Adrenal gland (tissue), 12 donors: ENCODE data around the gene APCDD1. TPM values are rescaled to one million over a fixed set of nuclear protein-coding genes. Genes with fewer than 3 reads are reported as not detected.

Experiments
- DNase-seq, 7 donors: peaks; one replicate each; pipeline ENCODE4 v3.0.0-alpha.2; 2019 to 2020
- H3K27ac ChIP-seq, 5 donors: fragments of 200-600 bp; sonication (generic) in 4 of 5; 1 replicate in 3 of 5; 2 replicates in 2 of 5; pipeline versions ENCODE4 v1.5.1 to v1.8.0; 2016 to 2020; ENCODE audit warnings: mild to moderate bottlenecking in 1 of 5
- H3K27me3 ChIP-seq: fragments of 200-600 bp; 2 replicates; pipeline ENCODE4 v1.8.0; 2021
- H3K36me3 ChIP-seq, 2 donors: fragments of 200-600 bp; replicated peaks in 1 of 2; 1 replicate in 1 of 2; 2 replicates in 1 of 2; pipeline versions ENCODE4 v1.5.1 to v1.8.0; 2018 to 2022
- H3K4me1 ChIP-seq, 2 donors: fragments of 200-600 bp; replicated peaks in 1 of 2; 1 replicate in 1 of 2; 2 replicates in 1 of 2; pipeline versions ENCODE4 v1.5.1 to v1.8.0; 2018 to 2021
- H3K4me3 ChIP-seq, 4 donors: fragments of 200-600 bp; sonication (generic) in 3 of 4; one replicate each; pipeline ENCODE4 v1.5.1; 2016 to 2018
- H3K9me3 ChIP-seq, 3 donors: fragments of 200-600 bp; sonication (generic) in 1 of 3; replicated peaks in 1 of 3; 1 replicate in 2 of 3; 2 replicates in 1 of 3; pipeline versions ENCODE4 v1.5.1 to v1.8.0; 2016 to 2021
- POLR2A ChIP-seq, 2 donors: fragments of 450-650 bp; IDR thresholded peaks; one replicate each; pipeline ENCODE4 v1.6.1; 2017; ENCODE audit warnings: antibody characterized with exemption in 2 of 2, mild to moderate bottlenecking in 2 of 2, moderate library complexity in 1 of 2
- WGBS, 4 donors: extraction: QIAGEN DNeasy Blood & Tissue Kit in 2 of 4; methylation state at CpG; one replicate each; pipeline versions ENCODE4 v1.1.5 to v1.1.7; 2013 to 2017; 5-methylcytosine and 5-hydroxymethylcytosine counted together
- intact Hi-C, 2 donors: fragments of 100-400 bp; cut with DNase I; formaldehyde crosslinking; loops; one replicate each; pipeline versions ENCODE4 v1.14.1 to v1.15.0; 2022 to 2023
- polyA plus RNA-seq, 3 donors: library from polyadenylated mRNA; stranded (reverse); fragments of 200-250 nt in 2 of 3; fragments of 350-450 nt in 1 of 3; fragmentation: Illumina TruSeq in 1 of 3; extraction: RNeasy Lipid Tissue Mini Kit (QIAGEN cat#74804) in 1 of 3; gene quantifications; one replicate each; pipeline ENCODE4 v1.2.3, GENCODE V29; 2013 to 2014
- total RNA-seq, 9 donors: library from RNA; depleted of rRNA in 4 of 9; stranded (reverse); fragments of >200 nt in 4 of 9; fragments of 120-200 nt in 1 of 9; fragmentation: NEBNext Ultra II Directional in 1 of 9; extraction: Animal tissue kit (Norgen Biotek cat#: 25700) in 1 of 9; gene quantifications; one replicate each; pipeline versions ENCODE4 v1.1.0 to v1.2.4, GENCODE V29; 2013 to 2023
- TF ChIP-seq, protein P1 (sequence below), 6 experiments: fragments of 450-650 bp in 4 of 6; fragments of 200-600 bp in 2 of 6; sonication (generic) in 1 of 6; IDR thresholded peaks; 1 replicate in 5 of 6; 2 replicates in 1 of 6; pipeline versions ENCODE4 v1.5.1 to v1.8.0; 2016 to 2021; ENCODE audit warnings: antibody characterized with exemption in 6 of 6, mild to moderate bottlenecking in 2 of 6, moderate library complexity in 1 of 6
- donor health status: healthy with polysubstance abuse.
- donor health status: Bipolar disorder and iron deficiency.
- donor health status: DM: yes; HTN: yes; CAD: no.
- donor health status: DM: no; HTN: no; CAD: no.
- donor health status: DM: no; HTN: no; CAD: no.
- donor health status: DM: yes; HTN: yes; CAD: no.

Gene APCDD1
- total and polyA plus RNA-seq, 12 donors: 7.1 to 62.2 (median 21.9) TPM

DNA sequence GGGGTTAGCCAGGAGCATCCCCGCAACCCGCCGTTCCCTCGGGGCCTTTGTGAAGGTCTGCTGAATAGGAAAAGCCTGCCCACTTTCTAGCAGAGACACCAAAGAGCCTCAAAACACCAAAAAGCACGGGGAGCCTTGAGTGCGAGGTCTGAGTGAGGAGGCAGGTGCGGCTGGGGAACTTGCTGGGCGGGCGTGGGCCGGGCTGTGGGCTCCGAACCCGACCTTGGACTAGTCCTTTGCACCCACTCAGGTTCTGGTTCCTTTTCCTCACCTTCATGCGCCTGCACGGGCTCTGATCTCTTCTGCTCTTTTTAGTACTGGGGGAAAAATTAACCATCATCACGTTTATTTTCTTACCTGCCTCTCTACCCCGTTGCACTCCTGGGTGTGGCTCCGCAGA is 19.9 kb downstream of the APCDD1 start:
- Histone ChIP-seq H3K27ac (no peak overlapping the region), H3K4me3 (no peak overlapping the region), H3K9me3 (no peaks in the 10 kb centered on the region), H3K4me1 (peaks cover 13 to 17% of the 10 kb centered on the region in 2 donors), H3K36me3 (no peaks in the 10 kb centered on the region), H3K27me3 (no peaks in the 10 kb centered on the region)
- TF ChIP-seq POLR2A (IDR thresholded peaks at IDR 0.05): no peak
- intact Hi-C loops: no loop called here
- WGBS, 4 donors: 95 to 98% (median 96%) methylated on average over 17 of the region's 17 CpGs
- DNase-seq: no peak

DNA sequence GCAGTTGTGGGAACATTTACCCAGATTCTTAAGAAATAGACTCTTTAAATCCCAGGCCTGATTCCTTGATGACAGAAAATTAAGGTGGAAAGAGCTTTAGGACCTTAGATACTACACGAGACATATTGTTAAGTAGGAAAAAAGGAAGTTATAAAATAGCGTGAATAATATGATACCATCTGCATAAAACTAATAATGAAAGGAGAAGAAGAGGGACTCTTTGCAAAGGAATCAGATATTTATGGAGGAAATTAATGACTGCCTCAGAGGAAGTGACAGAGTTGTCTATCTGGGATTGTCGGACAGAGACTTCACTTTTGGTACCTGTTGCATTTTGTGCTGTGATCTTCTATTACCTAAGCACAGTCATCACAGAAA is 20.8 kb downstream of the APCDD1 start:
- TF ChIP-seq, protein P1, sequence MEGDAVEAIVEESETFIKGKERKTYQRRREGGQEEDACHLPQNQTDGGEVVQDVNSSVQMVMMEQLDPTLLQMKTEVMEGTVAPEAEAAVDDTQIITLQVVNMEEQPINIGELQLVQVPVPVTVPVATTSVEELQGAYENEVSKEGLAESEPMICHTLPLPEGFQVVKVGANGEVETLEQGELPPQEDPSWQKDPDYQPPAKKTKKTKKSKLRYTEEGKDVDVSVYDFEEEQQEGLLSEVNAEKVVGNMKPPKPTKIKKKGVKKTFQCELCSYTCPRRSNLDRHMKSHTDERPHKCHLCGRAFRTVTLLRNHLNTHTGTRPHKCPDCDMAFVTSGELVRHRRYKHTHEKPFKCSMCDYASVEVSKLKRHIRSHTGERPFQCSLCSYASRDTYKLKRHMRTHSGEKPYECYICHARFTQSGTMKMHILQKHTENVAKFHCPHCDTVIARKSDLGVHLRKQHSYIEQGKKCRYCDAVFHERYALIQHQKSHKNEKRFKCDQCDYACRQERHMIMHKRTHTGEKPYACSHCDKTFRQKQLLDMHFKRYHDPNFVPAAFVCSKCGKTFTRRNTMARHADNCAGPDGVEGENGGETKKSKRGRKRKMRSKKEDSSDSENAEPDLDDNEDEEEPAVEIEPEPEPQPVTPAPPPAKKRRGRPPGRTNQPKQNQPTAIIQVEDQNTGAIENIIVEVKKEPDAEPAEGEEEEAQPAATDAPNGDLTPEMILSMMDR (IDR thresholded peaks at IDR 0.05): no peak
- TF ChIP-seq POLR2A (IDR thresholded peaks at IDR 0.05): no peak
- DNase-seq: no peak
- Histone ChIP-seq H3K27me3 (no peaks in the 10 kb centered on the region), H3K36me3 (no peaks in the 10 kb centered on the region), H3K4me1 (peaks cover 13 to 17% of the 10 kb centered on the region in 2 donors), H3K4me3 (no peak overlapping the region), H3K9me3 (no peaks in the 10 kb centered on the region), H3K27ac (no peak overlapping the region)
- WGBS, 4 donors: 73 to 89% (median 75%) methylated on average over 3 of the region's 3 CpGs
- intact Hi-C loops: no loop called here

DNA sequence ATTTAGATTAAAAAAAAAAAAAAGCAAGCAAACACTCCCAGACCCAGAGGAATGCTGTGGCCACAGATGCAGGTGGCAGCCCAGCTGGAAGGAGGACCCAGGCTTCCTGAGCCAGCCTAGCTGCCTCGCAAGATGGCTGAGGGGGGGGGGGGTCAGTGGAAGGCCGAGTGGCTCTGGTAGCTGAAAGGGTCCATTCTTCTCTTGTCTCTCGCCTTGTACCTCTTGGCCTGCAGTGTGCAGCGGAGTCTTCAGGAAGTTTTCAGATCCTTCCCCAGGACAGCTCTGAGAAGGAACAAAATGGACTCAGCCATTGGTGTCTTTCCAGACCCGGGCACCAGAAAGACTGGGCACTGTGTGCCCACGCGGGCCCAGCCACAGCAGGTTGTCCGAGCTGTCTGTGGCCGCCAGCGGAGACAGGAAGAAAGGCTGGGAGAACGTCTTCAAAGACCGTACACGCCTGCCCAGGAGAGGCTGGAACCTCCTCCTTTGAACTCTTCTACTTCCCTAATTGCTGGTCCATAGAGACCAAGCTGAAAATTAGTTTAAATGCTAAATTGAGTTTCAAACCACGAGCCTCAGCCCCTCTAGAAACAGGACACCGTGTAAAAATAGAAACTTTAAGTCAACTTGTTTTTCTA is 21.3 kb downstream of the APCDD1 start:
- Histone ChIP-seq H3K9me3 (no peaks in the 10 kb centered on the region), H3K36me3 (no peaks in the 10 kb centered on the region), H3K27me3 (no peaks in the 10 kb centered on the region), H3K27ac (peak overlapping the region in 2 of 5 donors; percentile 38 to 46), H3K4me1 (peaks cover 13 to 17% of the 10 kb centered on the region in 2 donors), H3K4me3 (no peak overlapping the region)
- TF ChIP-seq, protein P1 (IDR thresholded peaks at IDR 0.05): no peak
- TF ChIP-seq POLR2A (IDR thresholded peaks at IDR 0.05): no peak
- intact Hi-C loops: no loop called here
- WGBS, 4 donors: 79 to 87% (median 81%) methylated on average over 11 to 15 of the region's 15 CpGs
- DNase-seq: no peak

DNA sequence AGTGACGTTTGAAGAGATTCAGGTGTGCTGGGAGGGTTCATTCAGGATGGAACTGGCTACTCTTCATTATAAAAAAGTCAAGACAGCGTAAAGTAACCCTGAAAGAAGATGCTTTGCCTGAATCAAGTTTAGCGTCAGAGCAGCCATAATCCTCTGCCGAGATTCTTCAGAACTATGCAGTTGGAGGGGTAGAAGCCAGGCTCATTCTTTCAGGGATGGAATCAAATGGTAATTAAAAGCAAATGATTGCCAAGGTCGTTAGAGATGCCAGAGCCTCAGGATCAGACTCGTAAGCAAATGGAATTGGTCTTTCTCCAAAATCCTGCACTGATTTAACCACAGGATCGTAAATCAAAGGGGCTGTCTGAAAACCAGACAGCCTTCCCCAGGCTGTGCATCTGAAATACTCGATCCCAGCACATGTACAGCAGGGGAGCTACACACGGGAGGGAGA is 21.9 kb downstream of the APCDD1 start:
- H3K4me3 ChIP-seq: no peak overlapping the region

More for the DNA sequence above, 21.9 kb downstream of the APCDD1 start:
- Histone ChIP-seq H3K36me3 (no peaks in the 10 kb centered on the region), H3K27ac (peak overlapping the region in 2 of 5 donors; percentile 38 to 46), H3K27me3 (no peaks in the 10 kb centered on the region), H3K4me1 (peaks cover 13 to 17% of the 10 kb centered on the region in 2 donors), H3K9me3 (no peaks in the 10 kb centered on the region)
- TF ChIP-seq POLR2A (IDR thresholded peaks at IDR 0.05): no peak
- TF ChIP-seq, protein P1 (IDR thresholded peaks at IDR 0.05): no peak
- WGBS, 4 donors: 19 to 36% (median 24%) methylated on average over 9 of the region's 9 CpGs
- peak in 2 of 7 donors; percentile 37 to 42 for DNase-seq
- intact Hi-C loops: no loop called here
